Mucosa of stomach (tissue), 1 donor: ENCODE results near the gene RNFT1.
"Not testable (repeated sequence)": the region's sequence is repeated elsewhere in the genome, so short reads cannot be mapped to it uniquely, and the experiment has no call there.

Experiments used
- H3K27me3 ChIP-seq: one replicate; pipeline ENCODE4 v1.7.0; 2013; ENCODE audit warnings: mild to moderate bottlenecking, low read length; ENCODE audit not compliant: control insufficient read depth, insufficient read depth
- H3K36me3 ChIP-seq: one replicate; pipeline ENCODE4 v1.7.0; 2013; ENCODE audit warnings: low read length; ENCODE audit not compliant: control insufficient read depth, insufficient read depth
- H3K4me1 ChIP-seq: one replicate; pipeline ENCODE4 v1.7.0; 2013; ENCODE audit warnings: mild to moderate bottlenecking, low read length; ENCODE audit not compliant: control insufficient read depth, insufficient read depth
- H3K4me3 ChIP-seq: one replicate; pipeline ENCODE4 v1.7.0; 2013; ENCODE audit warnings: low read length
- H3K9ac ChIP-seq: one replicate; pipeline ENCODE4 v1.7.0; 2013; ENCODE audit warnings: mild to moderate bottlenecking, low read length, moderate library complexity
- H3K9me3 ChIP-seq: one replicate; pipeline ENCODE4 v1.7.0; 2013; ENCODE audit warnings: mild to moderate bottlenecking, low read length, moderate library complexity; ENCODE audit not compliant: control insufficient read depth
- donor health status: Pancreatic carcinoma.

Gene RNFT1, protein sequence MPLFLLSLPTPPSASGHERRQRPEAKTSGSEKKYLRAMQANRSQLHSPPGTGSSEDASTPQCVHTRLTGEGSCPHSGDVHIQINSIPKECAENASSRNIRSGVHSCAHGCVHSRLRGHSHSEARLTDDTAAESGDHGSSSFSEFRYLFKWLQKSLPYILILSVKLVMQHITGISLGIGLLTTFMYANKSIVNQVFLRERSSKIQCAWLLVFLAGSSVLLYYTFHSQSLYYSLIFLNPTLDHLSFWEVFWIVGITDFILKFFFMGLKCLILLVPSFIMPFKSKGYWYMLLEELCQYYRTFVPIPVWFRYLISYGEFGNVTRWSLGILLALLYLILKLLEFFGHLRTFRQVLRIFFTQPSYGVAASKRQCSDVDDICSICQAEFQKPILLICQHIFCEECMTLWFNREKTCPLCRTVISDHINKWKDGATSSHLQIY

DNA sequence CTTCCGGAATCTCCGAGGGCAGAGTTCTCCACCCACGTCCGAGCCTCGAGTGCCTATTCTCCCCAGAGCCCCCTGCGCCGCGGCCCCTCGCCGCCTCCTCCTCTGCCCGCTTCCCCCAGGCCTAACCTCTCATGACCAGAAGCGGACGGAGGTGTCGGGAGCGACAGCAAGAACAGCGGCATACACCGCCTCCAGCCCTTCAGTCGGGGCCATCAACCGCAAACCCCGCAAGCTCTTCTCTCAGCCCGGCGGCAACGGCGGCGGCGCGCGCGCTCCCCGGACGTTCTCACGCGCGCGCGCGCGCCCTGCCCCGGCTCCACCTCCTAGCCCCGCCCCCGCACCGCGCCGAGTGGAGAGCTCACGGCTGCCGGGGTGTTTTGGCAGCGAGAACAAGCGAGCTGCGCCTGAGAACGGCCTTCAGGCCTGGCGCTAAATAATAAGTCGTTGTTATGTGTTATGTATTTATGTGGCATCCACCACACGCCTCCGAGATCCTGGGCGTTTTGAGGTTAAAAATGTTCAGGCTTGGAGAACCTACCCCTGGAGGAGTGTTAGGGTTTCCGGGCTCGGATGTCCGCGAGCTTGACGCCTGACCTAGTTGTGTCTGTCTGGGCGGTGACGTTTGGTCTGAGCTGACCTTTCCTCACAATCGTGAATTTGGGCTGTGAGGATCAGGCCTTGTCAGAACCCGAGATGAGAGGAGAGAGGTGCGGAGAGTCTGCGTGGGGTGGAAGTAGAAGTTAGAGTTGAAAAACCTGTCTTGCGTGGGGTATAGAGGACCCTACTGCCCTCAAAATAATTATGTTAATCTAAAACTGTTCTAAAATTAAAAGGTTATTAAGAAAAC lies at the start of gene RNFT1:
Gene RNFT1 (minus strand): TSS at position 259 of the 847 bp plus-strand sequence. CDS start 77 bp downstream, at position 182.
- H3K9ac ChIP-seq = peak within 1 kb of the TSS; percentile 81
- no peaks in the 10 kb centered on the region for H3K36me3 ChIP-seq
- H3K27me3 ChIP-seq = no peaks in the 10 kb centered on the region
- no peaks in the 10 kb centered on the region for H3K9me3 ChIP-seq
- H3K4me1 ChIP-seq = peaks cover 10% of the 10 kb centered on the region
- H3K4me3 ChIP-seq = peak within 1 kb of the TSS; percentile 37

GRCh38 chr17:60009326-60009725 lies 44.8 kb upstream of the RNFT1 start:
- H3K36me3 ChIP-seq, H3K9ac ChIP-seq, H3K4me1 ChIP-seq, H3K4me3 ChIP-seq, H3K9me3 ChIP-seq, H3K27me3 ChIP-seq: not testable (repeated sequence)

- H3K27me3 ChIP-seq, H3K9me3 ChIP-seq, H3K4me1 ChIP-seq, H3K4me3 ChIP-seq, H3K36me3 ChIP-seq, H3K9ac ChIP-seq: not testable (repeated sequence)
Measured at GRCh38 chr17:60008377-60008776, 43.8 kb upstream of the RNFT1 start.

DNA sequence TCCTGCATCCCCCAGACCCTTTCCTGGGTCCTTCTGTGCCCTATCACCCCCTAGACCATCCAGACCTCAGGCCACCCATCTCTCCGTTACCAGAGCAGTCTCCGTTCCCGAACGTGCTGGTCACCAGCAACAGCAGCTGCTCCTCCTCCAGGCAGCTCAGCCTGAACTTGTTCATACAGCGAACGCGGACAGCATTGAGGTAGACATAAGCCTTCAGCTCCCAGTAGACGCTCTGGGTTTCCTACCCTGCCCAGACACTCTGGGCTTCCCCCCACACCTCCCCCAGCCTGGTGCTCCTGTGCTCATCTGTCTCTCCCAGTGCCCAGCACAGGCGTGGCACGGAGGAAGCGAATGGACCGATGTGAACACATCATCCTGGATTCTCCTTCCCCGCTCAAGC lies 41.6 kb upstream of the RNFT1 start:
- Histone ChIP-seq H3K4me1 (no peaks in the 10 kb centered on the region), H3K9me3 (no peaks in the 10 kb centered on the region), H3K4me3 (no peak overlapping the region), H3K36me3 (no peaks in the 10 kb centered on the region), H3K9ac (no peak overlapping the region), H3K27me3 (no peaks in the 10 kb centered on the region)

GRCh38 chr17:60004561-60004960 lies 40.0 kb upstream of the RNFT1 start:
- H3K9me3 ChIP-seq, H3K27me3 ChIP-seq, H3K4me1 ChIP-seq, H3K36me3 ChIP-seq, H3K4me3 ChIP-seq, H3K9ac ChIP-seq: not testable (repeated sequence)

- not testable (repeated sequence) for H3K4me3 ChIP-seq, H3K9me3 ChIP-seq, H3K4me1 ChIP-seq, H3K9ac ChIP-seq, H3K27me3 ChIP-seq, H3K36me3 ChIP-seq
Measured at GRCh38 chr17:60002405-60002804, 37.9 kb upstream of the RNFT1 start.

GRCh38 chr17:59996608-59997007 lies 32.1 kb upstream of the RNFT1 start:
- not testable (repeated sequence) for H3K36me3 ChIP-seq, H3K27me3 ChIP-seq, H3K4me3 ChIP-seq, H3K9ac ChIP-seq, H3K9me3 ChIP-seq, H3K4me1 ChIP-seq

- H3K9me3 ChIP-seq, H3K27me3 ChIP-seq, H3K9ac ChIP-seq, H3K36me3 ChIP-seq, H3K4me1 ChIP-seq, H3K4me3 ChIP-seq: not testable (repeated sequence)
Measured at GRCh38 chr17:59975166-59975565, 10.6 kb upstream of the RNFT1 start.

- H3K9ac ChIP-seq, H3K36me3 ChIP-seq, H3K27me3 ChIP-seq, H3K4me1 ChIP-seq, H3K9me3 ChIP-seq, H3K4me3 ChIP-seq: not testable (repeated sequence)
Measured at GRCh38 chr17:59973483-59973882, 8.9 kb upstream of the RNFT1 start.

DNA sequence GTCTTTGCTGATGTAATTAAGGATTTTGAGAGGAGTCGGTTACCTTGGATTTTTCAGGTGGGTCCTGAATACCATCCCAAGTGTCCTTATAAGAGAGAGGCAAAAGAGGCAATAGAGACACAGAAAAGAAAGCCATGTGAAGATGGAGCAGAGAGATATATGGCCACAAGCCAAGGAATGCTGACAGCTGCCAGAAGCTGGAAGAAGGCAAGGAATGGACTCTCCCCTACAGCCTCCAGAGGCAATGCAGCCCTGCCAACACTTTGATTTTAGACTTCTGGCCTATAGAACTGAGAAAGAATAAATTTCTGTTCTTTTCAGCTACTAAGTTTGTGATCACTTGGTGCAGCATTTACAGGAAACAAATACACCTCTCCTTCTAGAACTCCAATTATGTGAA lies 8.2 kb upstream of the RNFT1 start:
- Histone ChIP-seq H3K4me1 (no peaks in the 10 kb centered on the region), H3K9ac (no peak overlapping the region)

GRCh38 chr17:59971771-59972170 lies 7.2 kb upstream of the RNFT1 start:
- H3K4me3 ChIP-seq, H3K4me1 ChIP-seq, H3K36me3 ChIP-seq, H3K9me3 ChIP-seq, H3K9ac ChIP-seq, H3K27me3 ChIP-seq: not testable (repeated sequence)

More for the DNA sequence above, 8.2 kb upstream of the RNFT1 start:
- no peaks in the 10 kb centered on the region for H3K36me3 ChIP-seq
- no peaks in the 10 kb centered on the region for H3K27me3 ChIP-seq
- no peaks in the 10 kb centered on the region for H3K9me3 ChIP-seq
- no peak overlapping the region for H3K4me3 ChIP-seq

- H3K9me3 ChIP-seq = no peaks in the 10 kb centered on the region
- peak overlapping the region; percentile 81 for H3K9ac ChIP-seq
Measured at GRCh38 chr17:59963738-59964481, 630 bp downstream of the RNFT1 start.

More at GRCh38 chr17:59963738-59964481, 630 bp downstream of the RNFT1 start:
- Histone ChIP-seq H3K36me3 (no peaks in the 10 kb centered on the region), H3K4me1 (peaks cover 10% of the 10 kb centered on the region), H3K4me3 (peak overlapping the region; percentile 37), H3K27me3 (no peaks in the 10 kb centered on the region)
